CD4-positive, alpha-beta T cell (primary cell): ENCODE results near the gene MPP7. TPM values are rescaled to one million over a fixed set of nuclear protein-coding genes. Genes with fewer than 3 reads are reported as not detected.

Experiments used
- ATAC-seq: fragments of 200-7000 bp; cut with Tn5 transposase; one replicate; pipeline ENCODE4 v1.10.0; 2022; ENCODE audit warnings: mild to moderate bottlenecking; ENCODE audit not compliant: poor library complexity
- CTCF ChIA-PET: fragments of 350-600 bp; sonication (Branson Sonifier 250); formaldehyde crosslinking; loops from one replicate; lab custom pipeline; 2021; ENCODE audit warnings: antibody characterized with exemption, inconsistent platforms; lab: Charles Lee
- POLR2A ChIA-PET: fragments of 350-600 bp; sonication (Branson Sonifier 250); formaldehyde crosslinking; loops from one replicate; lab custom pipeline; 2021; ENCODE audit warnings: antibody characterized with exemption, inconsistent platforms; lab: Charles Lee
- DNase-seq, 14 experiments: peaks; one replicate each; pipeline ENCODE4 v3.0.0-alpha.2; 2013 to 2020; ENCODE audit warnings: mixed read lengths in 2 of 14
- H3K27ac ChIP-seq, 2 donors: one replicate each; pipeline versions ENCODE4 v1.5.1 to v1.7.0; 2013; ENCODE audit warnings: low read length in 2 of 2, low read depth in 1 of 2, mild to moderate bottlenecking in 1 of 2
- H3K27me3 ChIP-seq, 2 experiments: 1 replicate in 1 of 2; 2 replicates in 1 of 2; pipeline versions ENCODE4 v1.6.1 to v1.7.0; 2013; ENCODE audit warnings: low read length in 2 of 2, control low read depth in 1 of 2, mild to moderate bottlenecking in 1 of 2, moderate library complexity in 1 of 2; ENCODE audit not compliant: insufficient read depth in 2 of 2, control insufficient read depth in 1 of 2
- H3K36me3 ChIP-seq: one replicate; pipeline ENCODE4 v1.6.1; 2013; ENCODE audit warnings: low read length, control low read depth; ENCODE audit not compliant: insufficient read depth
- H3K4me1 ChIP-seq: one replicate; pipeline ENCODE4 v1.6.1; 2013; ENCODE audit warnings: low read length, control low read depth; ENCODE audit not compliant: insufficient read depth
- H3K4me3 ChIP-seq: one replicate; pipeline ENCODE4 v1.5.1; 2013; ENCODE audit warnings: mild to moderate bottlenecking, low read length, moderate library complexity
- H3K9me3 ChIP-seq, 2 experiments: 1 replicate in 1 of 2; 2 replicates in 1 of 2; pipeline versions ENCODE4 v1.6.1 to v1.7.0; 2013; ENCODE audit warnings: low read length in 2 of 2, mild to moderate bottlenecking in 2 of 2, control low read depth in 1 of 2, moderate library complexity in 1 of 2; ENCODE audit not compliant: control insufficient read depth in 1 of 2, insufficient read depth in 1 of 2
- H3K27ac Mint-ChIP-seq: one replicate; pipeline ENCODE4 v1.8.0; 2020; ENCODE audit warnings: mixed read lengths
- H3K27me3 Mint-ChIP-seq: one replicate; pipeline ENCODE4 v1.8.0; 2021; ENCODE audit warnings: mixed read lengths
- H3K36me3 Mint-ChIP-seq: one replicate; pipeline ENCODE4 v1.8.0; 2021; ENCODE audit warnings: low read depth, mixed read lengths
- H3K4me1 Mint-ChIP-seq: one replicate; pipeline ENCODE4 v1.8.0; 2021; ENCODE audit warnings: low read depth, mixed read lengths
- H3K4me3 Mint-ChIP-seq: one replicate; pipeline ENCODE4 v1.8.0; 2020; ENCODE audit warnings: mild to moderate bottlenecking, mixed read lengths
- H3K9me3 Mint-ChIP-seq: one replicate; pipeline ENCODE4 v1.8.0; 2020; ENCODE audit warnings: mixed read lengths
- intact Hi-C, 2 experiments: fragments of 100-400 bp; cut with DNase I in 1 of 2; cut with micrococcal nuclease in 1 of 2; formaldehyde crosslinking; loops; one replicate each; pipeline versions ENCODE4 v1.15.1 to v1.9.0; 2023 to 2025; cut with DNase I, micrococcal nuclease
- total RNA-seq, 174 experiments: library from RNA in 2 of 174; stranded (reverse) in 2 of 174; gene quantifications; one replicate each; pipeline ENCODE4 v1.2.3 and lab custom pipeline; 2021 to 2026
- TF ChIP-seq, protein P1 (sequence below): fragments of 200-600 bp; IDR thresholded peaks from one replicate; pipeline ENCODE4 v1.8.0; 2022; ENCODE audit warnings: antibody characterized with exemption, mild to moderate bottlenecking

MPP7 gene
- total RNA-seq, 2 experiments from 2014 or later, result 30.4 to 32.5 TPM

DNA sequence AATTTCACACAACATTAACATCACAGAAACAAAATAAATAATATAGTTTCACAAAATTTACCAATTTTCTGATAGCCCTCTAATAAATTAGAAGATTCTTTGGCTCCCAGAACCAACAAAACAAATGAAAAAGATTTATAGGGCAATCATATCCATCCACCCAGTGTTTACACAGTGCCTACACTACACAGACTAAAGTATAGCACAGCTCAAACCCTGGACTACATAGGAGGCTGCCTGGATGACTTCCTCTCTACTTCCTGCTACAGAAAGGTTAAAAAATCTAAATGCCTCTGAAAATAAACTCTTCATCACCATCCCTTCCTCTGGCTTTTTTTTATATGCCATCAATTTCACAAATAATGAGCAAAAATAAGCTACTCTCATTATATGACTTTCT, 28.4 kb downstream of the MPP7 start:
- TF ChIP-seq, protein P1, sequence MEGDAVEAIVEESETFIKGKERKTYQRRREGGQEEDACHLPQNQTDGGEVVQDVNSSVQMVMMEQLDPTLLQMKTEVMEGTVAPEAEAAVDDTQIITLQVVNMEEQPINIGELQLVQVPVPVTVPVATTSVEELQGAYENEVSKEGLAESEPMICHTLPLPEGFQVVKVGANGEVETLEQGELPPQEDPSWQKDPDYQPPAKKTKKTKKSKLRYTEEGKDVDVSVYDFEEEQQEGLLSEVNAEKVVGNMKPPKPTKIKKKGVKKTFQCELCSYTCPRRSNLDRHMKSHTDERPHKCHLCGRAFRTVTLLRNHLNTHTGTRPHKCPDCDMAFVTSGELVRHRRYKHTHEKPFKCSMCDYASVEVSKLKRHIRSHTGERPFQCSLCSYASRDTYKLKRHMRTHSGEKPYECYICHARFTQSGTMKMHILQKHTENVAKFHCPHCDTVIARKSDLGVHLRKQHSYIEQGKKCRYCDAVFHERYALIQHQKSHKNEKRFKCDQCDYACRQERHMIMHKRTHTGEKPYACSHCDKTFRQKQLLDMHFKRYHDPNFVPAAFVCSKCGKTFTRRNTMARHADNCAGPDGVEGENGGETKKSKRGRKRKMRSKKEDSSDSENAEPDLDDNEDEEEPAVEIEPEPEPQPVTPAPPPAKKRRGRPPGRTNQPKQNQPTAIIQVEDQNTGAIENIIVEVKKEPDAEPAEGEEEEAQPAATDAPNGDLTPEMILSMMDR, result no peak
- no peaks in the 10 kb centered on the region for H3K27me3 Mint-ChIP-seq
- H3K27ac Mint-ChIP-seq, result no peak overlapping the region
- Histone ChIP-seq H3K27ac (no peak overlapping the region), H3K36me3 (no peaks in the 10 kb centered on the region), H3K9me3 (no peaks in the 10 kb centered on the region), H3K4me1 (peaks cover 3% of the 10 kb centered on the region), H3K4me3 (no peak overlapping the region), H3K27me3 (no peaks in the 10 kb centered on the region)
- ATAC-seq (no peak), DNase-seq (no peak)
- H3K36me3 Mint-ChIP-seq, result peaks cover 6% of the 10 kb centered on the region
- no peak overlapping the region for H3K4me3 Mint-ChIP-seq
- peaks cover 65% of the 10 kb centered on the region for H3K4me1 Mint-ChIP-seq
- ChIA-PET POLR2A (interaction anchor here (0.6 kb wide), 1 partner anchor 27 kb away, joined by 3 read pairs; no protein-coding TSS in a partner anchor), CTCF (interaction anchor here (1.2 kb wide), 1 partner anchor 20 kb away, joined by 3 read pairs; no protein-coding TSS in a partner anchor)
- intact Hi-C loops, result no loop called here
- no peaks in the 10 kb centered on the region for H3K9me3 Mint-ChIP-seq

DNA sequence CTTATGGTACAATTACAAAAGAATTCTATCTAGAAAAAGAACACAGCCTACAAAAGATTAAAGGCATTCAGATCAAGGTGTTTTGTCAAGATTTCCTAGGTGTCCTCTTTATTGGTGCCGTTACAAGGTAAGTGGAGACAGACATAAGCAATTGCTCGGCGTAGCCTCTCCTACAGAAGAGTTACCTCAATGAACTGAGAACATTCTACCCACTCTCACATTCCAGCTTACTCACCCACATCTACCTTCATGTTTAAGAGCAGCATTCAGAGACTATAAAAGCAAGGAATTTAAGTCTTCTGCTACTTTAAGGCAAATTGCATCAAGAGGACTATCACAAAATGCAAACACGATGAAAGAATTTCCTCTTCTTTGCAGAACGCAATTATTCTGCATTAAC, 29.5 kb downstream of the MPP7 start:
- intact Hi-C loops, result no loop called here
- no peak overlapping the region for H3K4me3 ChIP-seq
- H3K36me3 Mint-ChIP-seq, result peaks cover 12% of the 10 kb centered on the region
- H3K4me1 ChIP-seq, result peaks cover 3% of the 10 kb centered on the region
- no peak for DNase-seq
- H3K9me3 Mint-ChIP-seq, result no peaks in the 10 kb centered on the region
- H3K36me3 ChIP-seq, result no peaks in the 10 kb centered on the region
- ChIA-PET CTCF (interaction anchor here (1.2 kb wide), 1 partner anchor 21 kb away, joined by 3 read pairs; no protein-coding TSS in a partner anchor), POLR2A (no interaction called here)
- ATAC-seq, result no peak
- H3K27me3 Mint-ChIP-seq, result no peaks in the 10 kb centered on the region
- TF ChIP-seq, protein P1, result no peak
- no peaks in the 10 kb centered on the region for H3K9me3 ChIP-seq
- no peak overlapping the region for H3K4me3 Mint-ChIP-seq
- no peak overlapping the region for H3K27ac ChIP-seq
- no peaks in the 10 kb centered on the region for H3K27me3 ChIP-seq
- H3K27ac Mint-ChIP-seq, result no peak overlapping the region
- H3K4me1 Mint-ChIP-seq, result peaks cover 62% of the 10 kb centered on the region

DNA sequence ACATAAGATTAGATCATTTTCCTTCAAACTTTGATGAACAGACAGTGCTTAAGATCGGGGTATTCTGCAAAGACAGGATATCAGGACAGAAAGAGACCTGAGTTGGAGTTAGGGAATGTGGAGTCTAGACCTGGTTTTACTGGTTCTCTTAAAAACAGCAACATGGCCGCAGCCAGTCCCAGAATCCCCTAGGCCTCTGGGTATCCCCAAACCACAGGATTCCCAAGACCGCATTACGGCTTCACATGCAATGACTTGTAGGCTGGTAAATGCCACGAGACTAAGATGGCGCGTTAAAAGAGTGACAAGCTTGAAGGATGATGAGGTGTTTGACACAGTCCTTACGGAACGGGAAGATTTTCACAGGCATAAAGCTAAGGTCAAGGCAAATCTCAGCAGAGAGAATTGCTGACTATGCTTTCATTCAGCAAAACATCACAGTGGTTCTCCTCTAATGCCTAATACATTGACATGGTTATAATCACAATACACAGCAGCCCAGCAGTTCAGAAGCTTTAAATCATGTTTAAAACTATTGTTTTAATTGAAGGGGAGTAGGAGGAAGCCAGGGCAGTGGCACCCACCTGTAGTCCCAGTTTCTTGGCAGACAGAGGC, 32.9 kb downstream of the MPP7 start:
- ChIA-PET CTCF (interaction anchor here (1.2 kb wide), 1 partner anchor 19 kb away, joined by 3 read pairs; no protein-coding TSS in a partner anchor), POLR2A (no interaction called here)
- Mint-ChIP-seq H3K27me3 (no peaks in the 10 kb centered on the region), H3K36me3 (peaks cover 24% of the 10 kb centered on the region), H3K9me3 (no peaks in the 10 kb centered on the region), H3K27ac (no peak overlapping the region), H3K4me1 (peaks cover 58% of the 10 kb centered on the region), H3K4me3 (no peak overlapping the region)
- DNase-seq, result no peak
- H3K4me1 ChIP-seq, result peaks cover 2% of the 10 kb centered on the region
- intact Hi-C loops, result no loop called here
- H3K9me3 ChIP-seq, result no peaks in the 10 kb centered on the region
- H3K27ac ChIP-seq, result no peak overlapping the region
- TF ChIP-seq, protein P1, result no peak
- H3K4me3 ChIP-seq, result no peak overlapping the region
- no peak for ATAC-seq
- no peaks in the 10 kb centered on the region for H3K36me3 ChIP-seq
- H3K27me3 ChIP-seq, result no peaks in the 10 kb centered on the region
